HG03342 (cell line): ENCODE measurements around the gene PRDM15.

Source experiments
- ATAC-seq: cut with Tn5 transposase; IDR thresholded peaks from one replicate; pipeline ENCODE4 v1.9.1; 2021; ENCODE audit warnings: mild to moderate bottlenecking, moderate library complexity; ENCODE audit not compliant: unreplicated experiment

The PRDM15 gene

GRCh38 chr21:41753006-41753898, 125.9 kb downstream of the PRDM15 start:
- no peak for ATAC-seq

- ATAC-seq, result no peak
Observed at GRCh38 chr21:41752231-41752681, 126.9 kb downstream of the PRDM15 start.

GRCh38 chr21:41751611-41752011, 127.5 kb downstream of the PRDM15 start:
- no peak for ATAC-seq

- no peak for ATAC-seq
Observed at GRCh38 chr21:41750532-41751151, 128.5 kb downstream of the PRDM15 start.

- no peak for ATAC-seq
Observed at GRCh38 chr21:41750051-41750450, 129.1 kb downstream of the PRDM15 start.

- no peak for ATAC-seq
Observed at GRCh38 chr21:41749286-41749685, 129.9 kb downstream of the PRDM15 start.
